ENCODE measurements around the gene SLC38A11. TPM values are rescaled to one million over a fixed set of nuclear protein-coding genes. Genes with fewer than 3 reads are reported as not detected.
A peak's percentile ranks its signal among the peaks of the same experiment; 100 is the strongest.
"Not testable (repeated sequence)": the region's sequence is repeated elsewhere in the genome, so short reads cannot be mapped to it uniquely, and the experiment has no call there.

The SLC38A11 gene
- total RNA-seq (2021), result not detected in 2 replicates
- Bru-seq, nascent RNA, result percentile 7 among the genes with signal in this experiment
- not detected for BruChase-seq, experiment 1, labeled RNA remaining after a 2-hour chase
- BruChase-seq, experiment 2, labeled RNA remaining after a 6-hour chase, result not detected
- long read RNA-seq, result 0 reads

- H3K4me1 ChIP-seq (ENCODE audit: insufficient read depth, low read length, poor library complexity, severe bottlenecking), result peaks cover 3% of the 10 kb centered on the region
- TF ChIP-seq CTCF (conservative IDR thresholded peaks at IDR 0.05; ENCODE audit: low read depth, low read length), result no peak
- TF ChIP-seq EZH2 (IDR thresholded peaks at IDR 0.05; ENCODE audit: borderline replicate concordance, low read depth, low read length, poor library complexity, severe bottlenecking), result no peak
- no peak for DNase-seq (ENCODE audit: low spot score)
- H3K27me3 ChIP-seq (replicated peaks; ENCODE audit: insufficient read depth, low read depth, low read length, poor library complexity), result no peaks in the 10 kb centered on the region
- no peaks in the 10 kb centered on the region for H3K36me3 ChIP-seq (ENCODE audit: insufficient read depth, low read length, poor library complexity, severe bottlenecking)
- ChIA-PET CTCF (no interaction called here), POLR2A (ENCODE audit: low non-redundant PET) (no interaction called here)
- H3K9me3 ChIP-seq (ENCODE audit: low read depth, low read length, poor library complexity, severe bottlenecking), result no peaks in the 10 kb centered on the region
- intact Hi-C loops (cut with micrococcal nuclease; ENCODE audit: unreplicated experiment), result no loop called here
- H3K27ac ChIP-seq (ENCODE audit: low read depth, low read length, poor library complexity, severe bottlenecking), result no peak within 1 kb of the TSS
- H3K4me3 ChIP-seq (ENCODE audit: low read depth, low read length, poor library complexity, severe bottlenecking), result no peak within 1 kb of the TSS
- BruUV-seq (replicated peaks), result no TSS peak
Measured at GRCh38 chr2:164954954-164955701, at the start of gene SLC38A11. TSS of gene SLC38A11 (minus strand) at chr2:164955525. CDS start at chr2:164955247, 278 bp downstream.

GRCh38 chr2:165003443-165004130 lies 48.3 kb upstream of the SLC38A11 start:
- Histone ChIP-seq H3K9me3 (ENCODE audit: low read depth, low read length, poor library complexity, severe bottlenecking) (no peaks in the 10 kb centered on the region), H3K4me1 (ENCODE audit: insufficient read depth, low read length, poor library complexity, severe bottlenecking) (peaks cover 10% of the 10 kb centered on the region), H3K36me3 (ENCODE audit: insufficient read depth, low read length, poor library complexity, severe bottlenecking) (no peaks in the 10 kb centered on the region), H3K27ac (ENCODE audit: low read depth, low read length, poor library complexity, severe bottlenecking) (no peak overlapping the region), H3K4me3 (ENCODE audit: low read depth, low read length, poor library complexity, severe bottlenecking) (no peak overlapping the region), H3K27me3 (replicated peaks; ENCODE audit: insufficient read depth, low read depth, low read length, poor library complexity) (no peaks in the 10 kb centered on the region)
- DNase-seq (ENCODE audit: low spot score), result no peak
- BruUV-seq (replicated peaks), result no TSS peak
- POLR2A ChIA-PET (ENCODE audit: low non-redundant PET), result no interaction called here
- CTCF ChIA-PET, result no interaction called here
- no peak for TF ChIP-seq EZH2 (IDR thresholded peaks at IDR 0.05; ENCODE audit: borderline replicate concordance, low read depth, low read length, poor library complexity, severe bottlenecking)
- TF ChIP-seq CTCF (conservative IDR thresholded peaks at IDR 0.05; ENCODE audit: low read depth, low read length), result no peak
- intact Hi-C loops (cut with micrococcal nuclease; ENCODE audit: unreplicated experiment), result no loop called here

DNA sequence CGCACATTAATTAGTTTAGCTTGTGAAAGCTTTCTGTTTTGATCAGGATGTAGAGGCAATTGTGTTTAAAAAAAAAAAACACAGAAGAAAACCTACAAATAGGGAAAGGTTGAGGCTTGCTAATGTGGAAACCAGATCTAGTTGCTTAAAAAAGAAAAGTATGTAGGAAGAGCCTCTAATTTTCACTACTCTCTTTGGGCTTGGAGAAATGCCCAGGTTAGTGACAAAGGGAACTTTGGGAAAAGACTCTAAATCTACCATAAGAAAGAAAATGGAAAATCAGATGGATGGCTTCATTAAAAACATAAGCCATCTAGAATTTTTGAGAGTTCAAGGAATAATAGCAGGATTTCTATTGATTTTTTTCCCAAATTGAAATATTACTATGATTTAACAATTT lies 47.3 kb upstream of the SLC38A11 start:
- DNase-seq (ENCODE audit: low spot score), result no peak
- no peaks in the 10 kb centered on the region for H3K27me3 ChIP-seq (replicated peaks; ENCODE audit: insufficient read depth, low read depth, low read length, poor library complexity)
- intact Hi-C loops (cut with micrococcal nuclease; ENCODE audit: unreplicated experiment), result no loop called here
- no peak overlapping the region for H3K27ac ChIP-seq (ENCODE audit: low read depth, low read length, poor library complexity, severe bottlenecking)
- BruUV-seq (replicated peaks), result no TSS peak
- peaks cover 10% of the 10 kb centered on the region for H3K4me1 ChIP-seq (ENCODE audit: insufficient read depth, low read length, poor library complexity, severe bottlenecking)
- H3K9me3 ChIP-seq (ENCODE audit: low read depth, low read length, poor library complexity, severe bottlenecking), result no peaks in the 10 kb centered on the region
- POLR2A ChIA-PET (ENCODE audit: low non-redundant PET), result no interaction called here
- no peaks in the 10 kb centered on the region for H3K36me3 ChIP-seq (ENCODE audit: insufficient read depth, low read length, poor library complexity, severe bottlenecking)
- H3K4me3 ChIP-seq (ENCODE audit: low read depth, low read length, poor library complexity, severe bottlenecking), result no peak overlapping the region
- CTCF ChIA-PET, result no interaction called here
- no peak for TF ChIP-seq EZH2 (IDR thresholded peaks at IDR 0.05; ENCODE audit: borderline replicate concordance, low read depth, low read length, poor library complexity, severe bottlenecking)
- no peak for TF ChIP-seq CTCF (conservative IDR thresholded peaks at IDR 0.05; ENCODE audit: low read depth, low read length)

DNA sequence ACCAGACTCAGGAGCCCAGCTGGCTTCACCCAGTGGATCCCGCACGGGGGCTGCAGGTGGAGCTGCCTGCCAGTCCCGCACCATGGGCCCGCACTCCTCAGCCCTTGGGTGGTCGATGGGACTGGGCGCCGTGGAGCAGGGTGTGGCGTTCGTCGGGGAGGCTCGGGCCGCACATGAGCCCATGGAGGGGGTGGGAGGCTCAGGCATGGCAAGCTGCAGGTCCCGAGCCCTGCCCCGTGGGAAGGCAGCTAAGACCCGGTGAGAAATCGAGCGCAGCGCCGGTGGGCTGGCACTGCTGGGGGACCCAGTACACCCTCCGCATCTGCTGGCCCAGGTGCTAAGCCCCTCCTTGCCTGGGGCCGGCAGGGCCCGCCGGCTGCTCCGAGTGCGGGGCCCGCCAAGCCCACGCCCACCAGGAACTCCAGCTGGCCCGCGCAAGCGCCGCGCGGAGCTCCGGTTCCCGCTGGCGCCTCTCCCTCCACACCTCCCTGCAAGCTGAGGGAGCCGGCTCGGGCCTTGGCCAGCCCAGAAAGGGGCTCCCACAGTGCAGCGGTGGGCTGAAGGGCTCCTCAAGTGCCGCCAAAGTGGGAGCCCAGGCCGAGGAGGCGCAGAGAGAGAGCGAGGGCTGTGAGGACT lies 39.5 kb upstream of the SLC38A11 start:
- BruUV-seq (replicated peaks); POLR2A ChIA-PET (ENCODE audit: low non-redundant PET): not testable (repeated sequence)

More for the DNA sequence above, 39.5 kb upstream of the SLC38A11 start:
- not testable (repeated sequence) for H3K27ac ChIP-seq (ENCODE audit: low read depth, low read length, poor library complexity, severe bottlenecking); DNase-seq (ENCODE audit: low spot score); H3K27me3 ChIP-seq (replicated peaks; ENCODE audit: insufficient read depth, low read depth, low read length, poor library complexity); H3K9me3 ChIP-seq (ENCODE audit: low read depth, low read length, poor library complexity, severe bottlenecking); H3K4me3 ChIP-seq (ENCODE audit: low read depth, low read length, poor library complexity, severe bottlenecking); H3K36me3 ChIP-seq (ENCODE audit: insufficient read depth, low read length, poor library complexity, severe bottlenecking)
- intact Hi-C loops (cut with micrococcal nuclease; ENCODE audit: unreplicated experiment), result loop anchor here (5.0 kb wide), 1 partner anchor 257 kb away; no protein-coding TSS in a partner anchor
- CTCF ChIA-PET, result interaction anchor here (1.1 kb wide), 1 partner anchor 209 kb away, joined by 5 read pairs; the partner anchor contains the start of gene SCN3A
- H3K4me1 ChIP-seq (ENCODE audit: insufficient read depth, low read length, poor library complexity, severe bottlenecking), result peaks cover 20% of the 10 kb centered on the region

All from A673 (cell line).